ENCODE results near the gene PRRG1. TPM values are rescaled to one million over a fixed set of nuclear protein-coding genes. Genes with fewer than 3 reads are reported as not detected.

Gene PRRG1
- total RNA-seq, 2 donors from 2014 or later, result 3.1 to 5.2 TPM

GRCh38 chrX:37420185-37420584 lies 71.0 kb downstream of the PRRG1 start:
- no peaks in the 10 kb centered on the region for H3K36me3 ChIP-seq (ENCODE audit: control insufficient read depth, insufficient read depth, low read length)
- Mint-ChIP-seq H3K36me3 (ENCODE audit: low read depth) (no peaks in the 10 kb centered on the region), H3K9me3 (peaks cover 7% of the 10 kb centered on the region), H3K27ac (no peak overlapping the region), H3K4me3 (no peak overlapping the region), H3K27me3 (ENCODE audit: insufficient read depth) (no peaks in the 10 kb centered on the region), H3K4me1 (no peaks in the 10 kb centered on the region)
- no peak overlapping the region for H3K9ac ChIP-seq (ENCODE audit: extremely low read depth, low read length, poor library complexity, severe bottlenecking)
- no peak for DNase-seq
- H3K4me1 ChIP-seq (ENCODE audit: control insufficient read depth, insufficient read depth, low read length), result no peaks in the 10 kb centered on the region
- no peak for TF ChIP-seq CTCF (conservative IDR thresholded peaks at IDR 0.05)
- no peaks in the 10 kb centered on the region for H3K9me3 ChIP-seq (ENCODE audit: control insufficient read depth, low read length)
- no peak overlapping the region for H3K4me3 ChIP-seq (ENCODE audit: low read length)
- H3K27ac ChIP-seq (ENCODE audit: low read depth, low read length), result no peak overlapping the region
- no peaks in the 10 kb centered on the region for H3K27me3 ChIP-seq (ENCODE audit: control insufficient read depth, insufficient read depth, low read length, poor library complexity, severe bottlenecking)

GRCh38 chrX:37420756-37421155 lies 71.6 kb downstream of the PRRG1 start:
- Histone ChIP-seq H3K4me3 (ENCODE audit: low read length) (no peak overlapping the region), H3K36me3 (ENCODE audit: control insufficient read depth, insufficient read depth, low read length) (no peaks in the 10 kb centered on the region), H3K9ac (ENCODE audit: extremely low read depth, low read length, poor library complexity, severe bottlenecking) (no peak overlapping the region), H3K27ac (ENCODE audit: low read depth, low read length) (no peak overlapping the region), H3K9me3 (ENCODE audit: control insufficient read depth, low read length) (no peaks in the 10 kb centered on the region), H3K4me1 (ENCODE audit: control insufficient read depth, insufficient read depth, low read length) (no peaks in the 10 kb centered on the region), H3K27me3 (ENCODE audit: control insufficient read depth, insufficient read depth, low read length, poor library complexity, severe bottlenecking) (no peaks in the 10 kb centered on the region)
- DNase-seq, result no peak
- Mint-ChIP-seq H3K36me3 (ENCODE audit: low read depth) (no peaks in the 10 kb centered on the region), H3K4me1 (no peaks in the 10 kb centered on the region), H3K4me3 (no peak overlapping the region), H3K27me3 (ENCODE audit: insufficient read depth) (no peaks in the 10 kb centered on the region), H3K27ac (no peak overlapping the region), H3K9me3 (peaks cover 7% of the 10 kb centered on the region)
- WGBS, 2 experiments (ENCODE audit: insufficient coverage in 1 of 2, insufficient read length in 1 of 2), result 100% methylated on average over 2 of the region's 3 CpGs; no CpG with 5 or more reads in 1 of the 2 experiments
- no peak for TF ChIP-seq CTCF (conservative IDR thresholded peaks at IDR 0.05)

GRCh38 chrX:37424000-37424429 lies 74.9 kb downstream of the PRRG1 start:
- H3K36me3 Mint-ChIP-seq (ENCODE audit: low read depth), result peaks cover 6% of the 10 kb centered on the region
- TF ChIP-seq CTCF (conservative IDR thresholded peaks at IDR 0.05), result no peak
- Histone ChIP-seq H3K9ac (ENCODE audit: extremely low read depth, low read length, poor library complexity, severe bottlenecking) (no peak overlapping the region), H3K9me3 (ENCODE audit: control insufficient read depth, low read length) (no peaks in the 10 kb centered on the region), H3K27ac (ENCODE audit: low read depth, low read length) (no peak overlapping the region), H3K27me3 (ENCODE audit: control insufficient read depth, insufficient read depth, low read length, poor library complexity, severe bottlenecking) (no peaks in the 10 kb centered on the region), H3K4me1 (ENCODE audit: control insufficient read depth, insufficient read depth, low read length) (no peaks in the 10 kb centered on the region), H3K4me3 (ENCODE audit: low read length) (no peak overlapping the region), H3K36me3 (ENCODE audit: control insufficient read depth, insufficient read depth, low read length) (no peaks in the 10 kb centered on the region)
- DNase-seq, result no peak
- H3K9me3 Mint-ChIP-seq, result peaks cover 17% of the 10 kb centered on the region
- no peaks in the 10 kb centered on the region for H3K27me3 Mint-ChIP-seq (ENCODE audit: insufficient read depth)
- no peak overlapping the region for H3K27ac Mint-ChIP-seq
- H3K4me3 Mint-ChIP-seq, result no peak overlapping the region
- H3K4me1 Mint-ChIP-seq, result no peaks in the 10 kb centered on the region

Data from endodermal cell (in vitro differentiated cells).